ENCODE results near the gene OPN3.

OPN3 gene

DNA sequence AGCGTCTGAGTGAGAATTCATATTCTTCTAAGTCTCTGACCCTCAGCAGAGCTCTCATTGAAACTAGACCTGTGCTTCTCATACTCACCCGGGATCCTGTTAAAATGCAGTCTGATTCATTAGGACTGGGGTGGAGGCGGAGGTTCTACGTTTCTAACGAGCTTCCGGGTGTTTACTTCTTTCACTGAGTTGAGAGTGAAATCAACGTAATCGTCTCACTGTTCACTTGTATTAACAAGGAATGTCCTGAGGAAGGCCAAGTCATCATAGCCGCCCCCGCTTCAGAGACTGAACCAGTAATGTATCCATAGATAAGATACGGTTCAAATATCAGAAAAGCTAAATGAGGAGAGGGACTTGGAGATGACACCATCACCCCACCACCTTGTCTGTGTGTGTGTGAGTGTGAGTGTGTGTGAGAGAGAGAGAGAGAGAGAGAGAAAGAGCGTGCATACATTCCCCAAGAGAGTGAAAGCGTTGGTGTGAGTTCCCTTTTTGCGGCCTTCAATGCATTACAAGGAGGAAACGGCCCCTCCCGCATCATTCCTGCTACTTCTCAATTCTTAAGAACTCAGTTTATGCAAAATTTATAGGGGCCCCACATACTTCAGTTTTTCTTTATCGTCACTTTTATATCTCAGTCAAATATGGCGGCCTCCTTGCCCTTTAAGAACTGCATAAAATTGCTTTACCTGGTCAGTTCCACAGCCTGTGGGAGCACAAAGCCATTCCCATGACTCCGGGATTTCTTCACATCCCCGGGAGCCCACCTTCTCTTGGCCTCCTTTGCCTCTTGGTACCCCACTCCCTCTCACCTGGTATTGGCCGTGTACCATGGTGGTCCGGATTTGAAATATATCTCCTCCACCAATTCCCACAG is 88.2 kb downstream of the OPN3 start:
- peak; percentile 57 for DNase-seq (ENCODE audit: extremely low read depth, insufficient read length)
- no peaks in the 10 kb centered on the region; the same call in 1 of the 2 replicates for H3K36me3 ChIP-seq (ENCODE audit: control insufficient read depth, insufficient read depth, low read length)
- TF ChIP-seq, protein P1, sequence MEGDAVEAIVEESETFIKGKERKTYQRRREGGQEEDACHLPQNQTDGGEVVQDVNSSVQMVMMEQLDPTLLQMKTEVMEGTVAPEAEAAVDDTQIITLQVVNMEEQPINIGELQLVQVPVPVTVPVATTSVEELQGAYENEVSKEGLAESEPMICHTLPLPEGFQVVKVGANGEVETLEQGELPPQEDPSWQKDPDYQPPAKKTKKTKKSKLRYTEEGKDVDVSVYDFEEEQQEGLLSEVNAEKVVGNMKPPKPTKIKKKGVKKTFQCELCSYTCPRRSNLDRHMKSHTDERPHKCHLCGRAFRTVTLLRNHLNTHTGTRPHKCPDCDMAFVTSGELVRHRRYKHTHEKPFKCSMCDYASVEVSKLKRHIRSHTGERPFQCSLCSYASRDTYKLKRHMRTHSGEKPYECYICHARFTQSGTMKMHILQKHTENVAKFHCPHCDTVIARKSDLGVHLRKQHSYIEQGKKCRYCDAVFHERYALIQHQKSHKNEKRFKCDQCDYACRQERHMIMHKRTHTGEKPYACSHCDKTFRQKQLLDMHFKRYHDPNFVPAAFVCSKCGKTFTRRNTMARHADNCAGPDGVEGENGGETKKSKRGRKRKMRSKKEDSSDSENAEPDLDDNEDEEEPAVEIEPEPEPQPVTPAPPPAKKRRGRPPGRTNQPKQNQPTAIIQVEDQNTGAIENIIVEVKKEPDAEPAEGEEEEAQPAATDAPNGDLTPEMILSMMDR (IDR thresholded peaks at IDR 0.05; ENCODE audit: insufficient read depth, low read length, poor library complexity, severe bottlenecking) = no peak
- peak overlapping the region; percentile 29 for H3K4me3 ChIP-seq (replicated peaks; ENCODE audit: low read depth, low read length)
- no peaks in the 10 kb centered on the region for H3K27me3 ChIP-seq (replicated peaks; ENCODE audit: control insufficient read depth, insufficient read depth, low read length)

DNA sequence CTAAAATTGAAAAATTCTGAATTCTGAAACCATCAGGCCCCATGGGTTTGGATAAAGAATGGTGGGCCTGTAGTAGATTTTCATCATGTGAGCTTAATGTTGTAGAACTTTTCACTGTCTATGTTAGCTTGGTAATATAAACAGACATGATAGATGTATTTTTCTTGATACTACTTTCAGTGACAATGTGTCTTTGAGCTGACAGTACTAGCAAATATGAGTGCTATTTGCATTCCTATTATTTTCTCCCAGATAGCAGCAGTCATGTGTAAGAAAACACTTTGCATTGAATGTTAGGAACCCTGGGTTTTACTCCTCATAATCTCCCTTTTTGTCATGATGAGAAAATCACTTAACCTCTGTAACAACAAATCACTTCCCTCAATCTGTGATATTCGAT is 89.9 kb downstream of the OPN3 start:
- Histone ChIP-seq H3K4me3 (replicated peaks; ENCODE audit: low read depth, low read length) (no peak overlapping the region), H3K36me3 (ENCODE audit: control insufficient read depth, insufficient read depth, low read length) (no peaks in the 10 kb centered on the region), H3K27me3 (replicated peaks; ENCODE audit: control insufficient read depth, insufficient read depth, low read length) (no peaks in the 10 kb centered on the region)
- TF ChIP-seq, protein P1 (IDR thresholded peaks at IDR 0.05; ENCODE audit: insufficient read depth, low read length, poor library complexity, severe bottlenecking) = no peak
- no peak for DNase-seq (ENCODE audit: extremely low read depth, insufficient read length)

DNA sequence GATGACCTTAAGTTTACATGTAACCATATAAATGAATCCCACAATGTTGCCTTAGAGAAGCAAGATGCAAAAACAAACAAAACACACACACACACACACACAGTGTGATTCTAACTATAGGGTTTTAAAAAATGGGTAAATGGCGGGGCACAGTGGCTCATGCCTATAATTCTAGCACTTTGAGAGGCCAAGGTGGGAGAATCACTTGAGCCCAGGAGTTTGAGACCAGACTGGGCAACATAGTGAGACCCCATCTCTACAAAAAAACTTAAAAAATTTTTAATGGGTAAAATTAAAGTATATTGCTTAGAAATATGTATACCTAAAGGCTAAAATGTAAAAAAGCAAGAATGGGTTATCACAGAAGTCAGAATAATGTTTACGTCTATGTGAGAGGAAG is 92.2 kb downstream of the OPN3 start:
- Histone ChIP-seq H3K27me3 (replicated peaks; ENCODE audit: control insufficient read depth, insufficient read depth, low read length) (no peaks in the 10 kb centered on the region), H3K4me3 (replicated peaks; ENCODE audit: low read depth, low read length) (no peak overlapping the region), H3K36me3 (ENCODE audit: control insufficient read depth, insufficient read depth, low read length) (no peaks in the 10 kb centered on the region)
- DNase-seq (ENCODE audit: extremely low read depth, insufficient read length) = no peak
- TF ChIP-seq, protein P1 (IDR thresholded peaks at IDR 0.05; ENCODE audit: insufficient read depth, low read length, poor library complexity, severe bottlenecking) = no peak
